GM19397 (cell line): Measurements from ENCODE around the gene APOL1.

Source experiments
- ATAC-seq: cut with Tn5 transposase; IDR thresholded peaks from one replicate; pipeline ENCODE4 v1.9.1; 2021; ENCODE audit warnings: mild to moderate bottlenecking, moderate library complexity; ENCODE audit not compliant: unreplicated experiment

APOL1 gene

GRCh38 chr22:36305813-36306212 lies 52.9 kb downstream of the APOL1 start:
- ATAC-seq, result no peak

- no peak for ATAC-seq
These were observed 53.3 kb downstream of the APOL1 start for GRCh38 chr22:36306227-36306626.

GRCh38 chr22:36308880-36309279 lies 55.9 kb downstream of the APOL1 start:
- no peak for ATAC-seq

GRCh38 chr22:36311386-36312085 lies 58.6 kb downstream of the APOL1 start:
- no peak for ATAC-seq

GRCh38 chr22:36315325-36315724 lies 62.4 kb downstream of the APOL1 start:
- ATAC-seq, result no peak

GRCh38 chr22:36316419-36316818 lies 63.5 kb downstream of the APOL1 start:
- no peak for ATAC-seq
